Progenitor cell of endocrine pancreas (in vitro differentiated cells): ENCODE measurements around the gene GART. TPM values are rescaled to one million over a fixed set of nuclear protein-coding genes. Genes with fewer than 3 reads are reported as not detected.

Experiments
- DNase-seq: peaks from one replicate; pipeline ENCODE4 v3.0.0; 2021; ENCODE audit warnings: low spot score; ENCODE audit not compliant: unreplicated experiment
- H3K27ac Mint-ChIP-seq: 2 replicates; pipeline ENCODE4 v1.8.0; 2021; ENCODE audit warnings: mild to moderate bottlenecking, moderate library complexity, mixed read lengths
- H3K27me3 Mint-ChIP-seq: 2 replicates; pipeline ENCODE4 v1.8.0; 2021; ENCODE audit warnings: mixed read lengths
- H3K36me3 Mint-ChIP-seq: 2 replicates; pipeline ENCODE4 v1.8.0; 2022; ENCODE audit warnings: mixed read lengths; ENCODE audit not compliant: insufficient read depth
- H3K4me1 Mint-ChIP-seq: 2 replicates; pipeline ENCODE4 v1.8.0; 2021; ENCODE audit warnings: low read depth, mixed read lengths
- H3K4me3 Mint-ChIP-seq: 2 replicates; pipeline ENCODE4 v1.8.0; 2021; ENCODE audit warnings: low read depth, mild to moderate bottlenecking, moderate library complexity, mixed read lengths
- H3K9me3 Mint-ChIP-seq: 2 replicates; pipeline ENCODE4 v1.8.0; 2021; ENCODE audit warnings: low read depth, mixed read lengths
- total RNA-seq: library from RNA; stranded (reverse); gene quantifications from 2 replicates; pipeline ENCODE4 v1.2.1, GENCODE V29; 2021
- TF ChIP-seq, protein P1 (sequence below): fragments of 200-600 bp; sonication (generic); IDR thresholded peaks from one replicate; pipeline ENCODE4 v1.5.0; 2021; ENCODE audit warnings: antibody characterized with exemption, mild to moderate bottlenecking; ENCODE audit not compliant: unreplicated experiment

Gene GART
- total RNA-seq, 1 donor from 2014 or later: 100 TPM

DNA sequence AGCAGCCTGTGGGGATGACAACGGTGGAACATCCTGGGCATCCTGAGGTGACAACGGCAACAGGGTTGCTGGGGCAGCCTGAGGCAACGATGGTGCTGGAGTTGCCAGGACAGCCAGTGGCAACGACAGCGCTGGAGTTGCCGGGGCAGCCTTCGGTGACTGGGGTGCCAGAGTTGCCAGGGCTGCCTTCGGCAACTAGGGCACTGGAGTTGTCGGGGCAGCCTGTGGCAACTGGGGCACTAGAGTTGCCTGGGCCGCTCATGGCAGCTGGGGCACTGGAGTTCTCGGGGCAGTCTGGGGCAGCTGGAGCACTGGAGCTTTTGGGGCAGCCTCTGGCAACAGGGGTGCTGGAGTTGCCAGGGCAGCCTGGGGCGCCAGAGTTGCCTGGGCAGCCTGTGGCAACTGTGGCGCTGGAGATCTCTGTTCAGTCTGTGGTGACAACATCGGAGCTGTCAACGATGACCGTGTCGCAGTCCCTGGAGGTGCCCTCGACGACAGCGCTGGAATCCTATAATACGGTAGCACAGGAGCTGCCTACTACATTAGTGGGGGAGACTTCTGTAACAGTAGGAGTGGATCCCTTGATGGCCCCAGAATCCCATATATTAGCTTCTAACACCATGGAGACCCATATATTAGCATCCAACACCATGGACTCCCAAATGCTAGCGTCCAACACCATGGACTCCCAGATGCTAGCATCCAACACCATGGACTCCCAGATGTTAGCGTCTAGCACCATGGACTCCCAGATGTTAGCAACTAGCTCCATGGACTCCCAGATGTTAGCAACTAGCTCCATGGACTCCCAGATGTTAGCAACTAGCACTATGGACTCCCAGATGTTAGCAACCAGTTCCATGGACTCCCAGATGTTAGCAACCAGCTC, 9.1 kb upstream of the GART start:
- Mint-ChIP-seq H3K36me3 (peaks cover 41% of the 10 kb centered on the region), H3K4me1 (no peaks in the 10 kb centered on the region), H3K27me3 (no peaks in the 10 kb centered on the region), H3K4me3 (no peak overlapping the region), H3K9me3 (no peaks in the 10 kb centered on the region), H3K27ac (no peak overlapping the region)
- TF ChIP-seq, protein P1, sequence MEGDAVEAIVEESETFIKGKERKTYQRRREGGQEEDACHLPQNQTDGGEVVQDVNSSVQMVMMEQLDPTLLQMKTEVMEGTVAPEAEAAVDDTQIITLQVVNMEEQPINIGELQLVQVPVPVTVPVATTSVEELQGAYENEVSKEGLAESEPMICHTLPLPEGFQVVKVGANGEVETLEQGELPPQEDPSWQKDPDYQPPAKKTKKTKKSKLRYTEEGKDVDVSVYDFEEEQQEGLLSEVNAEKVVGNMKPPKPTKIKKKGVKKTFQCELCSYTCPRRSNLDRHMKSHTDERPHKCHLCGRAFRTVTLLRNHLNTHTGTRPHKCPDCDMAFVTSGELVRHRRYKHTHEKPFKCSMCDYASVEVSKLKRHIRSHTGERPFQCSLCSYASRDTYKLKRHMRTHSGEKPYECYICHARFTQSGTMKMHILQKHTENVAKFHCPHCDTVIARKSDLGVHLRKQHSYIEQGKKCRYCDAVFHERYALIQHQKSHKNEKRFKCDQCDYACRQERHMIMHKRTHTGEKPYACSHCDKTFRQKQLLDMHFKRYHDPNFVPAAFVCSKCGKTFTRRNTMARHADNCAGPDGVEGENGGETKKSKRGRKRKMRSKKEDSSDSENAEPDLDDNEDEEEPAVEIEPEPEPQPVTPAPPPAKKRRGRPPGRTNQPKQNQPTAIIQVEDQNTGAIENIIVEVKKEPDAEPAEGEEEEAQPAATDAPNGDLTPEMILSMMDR: no peak
- DNase-seq: no peak

GRCh38 chr21:33549848-33550771, 8.2 kb upstream of the GART start:
- H3K4me3 Mint-ChIP-seq: no peak overlapping the region
- H3K27me3 Mint-ChIP-seq: no peaks in the 10 kb centered on the region
- peaks cover 5% of the 10 kb centered on the region for H3K4me1 Mint-ChIP-seq
- H3K36me3 Mint-ChIP-seq: peaks cover 33% of the 10 kb centered on the region
- no peak for DNase-seq
- peak overlapping the region; percentile 71 for H3K27ac Mint-ChIP-seq
- TF ChIP-seq, protein P1: no peak
- H3K9me3 Mint-ChIP-seq: no peaks in the 10 kb centered on the region

GRCh38 chr21:33546086-33546485, 4.2 kb upstream of the GART start:
- Mint-ChIP-seq H3K27ac (no peak overlapping the region), H3K9me3 (no peaks in the 10 kb centered on the region), H3K36me3 (peaks cover 15% of the 10 kb centered on the region), H3K27me3 (no peaks in the 10 kb centered on the region), H3K4me3 (no peak overlapping the region), H3K4me1 (peaks cover 20% of the 10 kb centered on the region)
- no peak for DNase-seq
- TF ChIP-seq, protein P1: no peak

DNA sequence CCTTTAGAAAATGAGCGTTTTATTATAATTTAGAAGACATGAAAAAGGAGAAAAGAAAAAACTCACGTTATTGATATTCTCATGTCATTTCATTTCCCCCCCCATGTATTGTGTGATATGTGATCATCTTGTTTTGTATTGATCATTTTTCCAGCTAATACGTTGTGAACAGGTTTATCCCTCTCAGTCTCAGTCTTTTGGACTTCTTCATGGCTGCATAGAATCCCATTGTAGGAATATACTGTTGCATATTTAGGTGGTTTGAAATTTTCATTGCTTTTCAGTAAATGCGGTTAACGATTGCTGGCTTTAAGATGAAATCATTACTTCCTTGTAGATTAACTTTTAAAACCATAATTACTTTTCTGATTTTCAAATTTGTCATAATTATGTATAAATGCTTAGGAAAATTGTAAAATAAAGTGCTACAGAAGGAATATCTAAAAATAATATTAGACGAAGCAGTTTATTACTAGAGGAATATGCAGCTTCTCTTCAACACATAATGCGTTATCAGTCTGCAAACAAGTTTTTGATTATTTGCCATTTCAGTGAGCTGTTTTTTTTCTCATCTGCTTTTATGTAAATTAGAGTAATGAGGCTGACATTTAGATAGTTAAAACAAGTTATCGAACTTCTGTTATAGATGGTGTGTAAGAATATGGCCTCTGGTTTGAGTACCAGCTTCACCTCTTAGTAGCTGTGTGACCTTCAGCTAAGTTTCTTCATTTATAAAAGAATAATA, 2.7 kb upstream of the GART start:
- Mint-ChIP-seq H3K36me3 (peaks cover 9% of the 10 kb centered on the region), H3K4me1 (peaks cover 29% of the 10 kb centered on the region), H3K4me3 (peak overlapping the region; percentile 92), H3K27ac (peak overlapping the region; percentile 100), H3K27me3 (no peaks in the 10 kb centered on the region), H3K9me3 (no peaks in the 10 kb centered on the region)
- no peak for DNase-seq
- TF ChIP-seq, protein P1: no peak
